ENCODE data around the gene PTMA. TPM values are rescaled to one million over a fixed set of nuclear protein-coding genes. Genes with fewer than 3 reads are reported as not detected.

The PTMA gene
- total and polyA plus RNA-seq, 9 of the 15 experiments (the other 6 are each of a cell fraction or from before 2014, with no cell fraction given) = 429 to 2,322 (median 1,578) TPM

DNA sequence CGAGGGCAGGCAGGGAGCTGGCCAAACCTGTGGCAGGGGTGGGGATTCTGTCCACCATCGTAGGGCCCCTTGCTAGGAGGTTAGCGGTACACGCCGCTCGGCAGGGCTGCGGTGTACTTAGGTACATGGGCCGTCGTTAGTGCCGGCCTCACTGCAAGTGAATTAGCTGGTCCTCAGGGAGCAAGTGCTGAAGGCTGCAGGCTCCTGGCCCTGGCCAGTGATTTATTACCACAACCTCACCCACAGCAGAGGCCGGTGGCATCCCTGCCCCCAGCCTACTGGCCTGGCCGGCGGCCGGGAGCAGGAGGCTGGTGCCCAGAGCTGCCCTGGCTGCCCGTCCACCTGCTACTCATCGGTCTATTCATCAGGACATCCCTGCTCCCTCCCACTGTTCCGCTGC is 19.6 kb upstream of the PTMA start:
- no peak overlapping the region; a peak in 1 of 4 replicates for H3K9ac ChIP-seq (ENCODE audit: insufficient read depth in 1 of 2, low read depth in 2 of 2, low read length in 2 of 2)
- H3K4me2 ChIP-seq (ENCODE audit: insufficient read depth, low read length) = no peak overlapping the region
- no TSS peak for BruUV-seq (replicated peaks)
- H3K27me3 ChIP-seq (ENCODE audit: control insufficient read depth in 2 of 2, insufficient read depth in 2 of 2, low read length in 2 of 2) = no peaks in the 10 kb centered on the region
- H2AFZ ChIP-seq (ENCODE audit: low read depth, low read length) = no peak overlapping the region
- FAIRE-seq (no peak), DNase-seq (ENCODE audit: extremely low read depth in 1 of 4, low spot score in 3 of 4) (no peak), ATAC-seq (no peak)
- CTCF ChIA-PET (ENCODE audit: low intra/inter-chr PET ratio) = no interaction called here
- in situ Hi-C loops (cut with MboI) (no loop called here), intact Hi-C loops (cut with micrococcal nuclease) (no loop called here)
- 67% methylated on average over 4 of the region's 17 CpGs for WGBS (ENCODE audit: insufficient coverage, low coverage, missing lambda C conversion rate)
- H3K4me1 ChIP-seq (replicated peaks in 1 of 2; ENCODE audit: control insufficient read depth in 2 of 2, insufficient read depth in 2 of 2, low read length in 2 of 2) = peaks cover 2 to 18% of the 10 kb centered on the region in 2 experiments; a peak in 2 of 5 replicates
- H3K9me3 ChIP-seq (replicated peaks; ENCODE audit: control insufficient read depth, insufficient read depth, low read depth, low read length) = no peaks in the 10 kb centered on the region
- POLR2A ChIA-PET = interaction anchor here (0.9 to 9.5 kb wide), 5 partner anchors 9 to 96 kb away, joined by 4 to 90 read pairs (median 4); partner anchors contain the start of gene PTMA
- H4K20me1 ChIP-seq (replicated peaks; ENCODE audit: control insufficient read depth, insufficient read depth, low read length) = no peaks in the 10 kb centered on the region
- no peaks in the 10 kb centered on the region for H3K36me3 ChIP-seq (ENCODE audit: control insufficient read depth, insufficient read depth, low read length)
- TF ChIP-seq, protein P1, sequence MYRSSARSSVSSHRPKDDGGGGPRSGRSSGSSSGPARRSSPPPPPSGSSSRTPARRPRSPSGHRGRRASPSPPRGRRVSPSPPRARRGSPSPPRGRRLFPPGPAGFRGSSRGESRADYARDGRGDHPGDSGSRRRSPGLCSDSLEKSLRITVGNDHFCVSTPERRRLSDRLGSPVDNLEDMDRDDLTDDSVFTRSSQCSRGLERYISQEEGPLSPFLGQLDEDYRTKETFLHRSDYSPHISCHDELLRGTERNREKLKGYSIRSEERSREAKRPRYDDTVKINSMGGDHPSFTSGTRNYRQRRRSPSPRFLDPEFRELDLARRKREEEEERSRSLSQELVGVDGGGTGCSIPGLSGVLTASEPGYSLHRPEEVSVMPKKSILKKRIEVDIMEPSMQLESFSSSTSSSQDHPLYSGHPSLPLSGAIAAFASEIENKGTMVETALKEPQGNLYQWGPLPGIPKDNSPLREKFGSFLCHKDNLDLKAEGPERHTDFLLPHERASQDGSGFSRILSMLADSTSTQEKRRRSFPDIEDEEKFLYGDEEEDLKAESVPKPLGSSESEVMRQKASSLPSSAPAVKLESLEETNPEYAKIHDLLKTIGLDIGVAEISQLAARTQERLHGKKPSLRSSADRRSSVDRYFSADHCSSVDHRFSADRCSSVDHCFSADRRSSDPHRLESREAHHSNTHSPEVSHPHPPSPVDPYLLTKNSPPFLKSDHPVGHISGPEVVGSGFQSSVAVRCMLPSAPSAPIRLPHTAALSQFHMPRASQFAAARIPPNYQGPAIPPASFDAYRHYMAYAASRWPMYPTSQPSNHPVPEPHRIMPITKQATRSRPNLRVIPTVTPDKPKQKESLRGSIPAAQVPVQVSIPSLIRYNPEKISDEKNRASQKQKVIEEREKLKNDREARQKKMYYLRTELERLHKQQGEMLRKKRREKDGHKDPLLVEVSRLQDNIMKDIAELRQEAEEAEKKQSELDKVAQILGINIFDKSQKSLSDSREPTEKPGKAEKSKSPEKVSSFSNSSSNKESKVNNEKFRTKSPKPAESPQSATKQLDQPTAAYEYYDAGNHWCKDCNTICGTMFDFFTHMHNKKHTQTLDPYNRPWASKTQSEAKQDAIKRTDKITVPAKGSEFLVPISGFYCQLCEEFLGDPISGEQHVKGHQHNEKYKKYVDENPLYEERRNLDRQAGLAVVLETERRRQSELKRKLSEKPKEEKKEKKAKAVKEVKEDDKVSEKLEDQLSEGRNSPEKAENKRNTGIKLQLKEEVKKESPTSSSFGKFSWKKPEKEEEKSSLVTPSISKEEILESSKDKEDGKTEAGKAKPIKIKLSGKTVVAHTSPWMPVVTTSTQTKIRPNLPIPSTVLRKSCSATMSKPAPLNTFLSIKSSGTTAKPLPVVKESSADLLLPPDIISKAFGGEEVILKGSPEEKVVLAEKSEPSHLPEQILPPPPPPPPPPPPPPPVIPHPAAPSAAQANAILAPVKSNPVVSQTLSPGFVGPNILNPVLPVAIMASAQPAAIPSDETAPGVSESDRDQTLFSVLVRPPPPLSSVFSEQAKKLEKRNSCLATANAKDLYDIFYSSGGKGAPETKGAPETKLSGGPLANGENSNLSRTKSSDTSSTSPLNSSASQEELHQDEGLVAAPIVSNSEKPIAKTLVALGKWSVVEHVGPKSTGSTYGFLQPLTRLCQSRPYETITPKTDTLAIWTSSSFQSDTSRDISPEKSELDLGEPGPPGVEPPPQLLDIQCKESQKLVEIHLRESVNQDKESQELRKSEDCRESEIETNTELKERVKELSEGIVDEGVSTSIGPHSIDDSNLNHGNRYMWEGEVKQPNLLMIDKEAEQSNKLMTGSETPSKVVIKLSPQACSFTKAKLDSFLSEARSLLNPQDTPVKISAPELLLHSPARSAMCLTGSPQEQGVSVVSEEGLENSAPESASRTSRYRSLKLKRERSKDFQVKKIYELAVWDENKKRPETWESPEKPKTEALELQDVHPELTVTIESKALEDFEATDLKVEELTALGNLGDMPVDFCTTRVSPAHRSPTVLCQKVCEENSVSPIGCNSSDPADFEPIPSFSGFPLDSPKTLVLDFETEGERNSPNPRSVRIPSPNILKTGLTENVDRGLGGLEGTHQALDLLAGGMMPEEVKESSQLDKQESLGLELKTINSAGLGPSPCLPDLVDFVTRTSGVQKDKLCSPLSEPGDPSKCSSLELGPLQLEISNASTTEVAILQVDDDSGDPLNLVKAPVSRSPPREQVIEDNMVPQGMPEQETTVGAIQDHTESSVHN (IDR thresholded peaks at IDR 0.05; ENCODE audit: borderline replicate concordance in 1 of 2, low read depth in 1 of 2) = no peak
- TF ChIP-seq, protein P2, sequence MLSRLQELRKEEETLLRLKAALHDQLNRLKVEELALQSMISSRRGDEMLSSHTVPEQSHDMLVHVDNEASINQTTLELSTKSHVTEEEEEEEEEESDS (CRISPR knock-in tag; IDR thresholded peaks at IDR 0.05) = no peak
- TF ChIP-seq, protein P3, sequence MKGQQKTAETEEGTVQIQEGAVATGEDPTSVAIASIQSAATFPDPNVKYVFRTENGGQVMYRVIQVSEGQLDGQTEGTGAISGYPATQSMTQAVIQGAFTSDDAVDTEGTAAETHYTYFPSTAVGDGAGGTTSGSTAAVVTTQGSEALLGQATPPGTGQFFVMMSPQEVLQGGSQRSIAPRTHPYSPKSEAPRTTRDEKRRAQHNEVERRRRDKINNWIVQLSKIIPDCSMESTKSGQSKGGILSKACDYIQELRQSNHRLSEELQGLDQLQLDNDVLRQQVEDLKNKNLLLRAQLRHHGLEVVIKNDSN (CRISPR knock-in tag; IDR thresholded peaks at IDR 0.05) = no peak
- TF ChIP-seq EGR1 (conservative IDR thresholded peaks at IDR 0.05) = no peak
- no peak for TF ChIP-seq POLR2A (conservative IDR thresholded peaks at IDR 0.05)
- TF ChIP-seq, protein P4, sequence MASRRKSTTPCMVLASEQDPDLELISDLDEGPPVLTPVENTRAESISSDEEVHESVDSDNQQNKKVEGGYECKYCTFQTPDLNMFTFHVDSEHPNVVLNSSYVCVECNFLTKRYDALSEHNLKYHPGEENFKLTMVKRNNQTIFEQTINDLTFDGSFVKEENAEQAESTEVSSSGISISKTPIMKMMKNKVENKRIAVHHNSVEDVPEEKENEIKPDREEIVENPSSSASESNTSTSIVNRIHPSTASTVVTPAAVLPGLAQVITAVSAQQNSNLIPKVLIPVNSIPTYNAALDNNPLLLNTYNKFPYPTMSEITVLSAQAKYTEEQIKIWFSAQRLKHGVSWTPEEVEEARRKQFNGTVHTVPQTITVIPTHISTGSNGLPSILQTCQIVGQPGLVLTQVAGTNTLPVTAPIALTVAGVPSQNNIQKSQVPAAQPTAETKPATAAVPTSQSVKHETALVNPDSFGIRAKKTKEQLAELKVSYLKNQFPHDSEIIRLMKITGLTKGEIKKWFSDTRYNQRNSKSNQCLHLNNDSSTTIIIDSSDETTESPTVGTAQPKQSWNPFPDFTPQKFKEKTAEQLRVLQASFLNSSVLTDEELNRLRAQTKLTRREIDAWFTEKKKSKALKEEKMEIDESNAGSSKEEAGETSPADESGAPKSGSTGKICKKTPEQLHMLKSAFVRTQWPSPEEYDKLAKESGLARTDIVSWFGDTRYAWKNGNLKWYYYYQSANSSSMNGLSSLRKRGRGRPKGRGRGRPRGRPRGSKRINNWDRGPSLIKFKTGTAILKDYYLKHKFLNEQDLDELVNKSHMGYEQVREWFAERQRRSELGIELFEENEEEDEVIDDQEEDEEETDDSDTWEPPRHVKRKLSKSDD (conservative IDR thresholded peaks at IDR 0.05; ENCODE audit: low read length) = no peak
- H3K9me1 ChIP-seq (ENCODE audit: control insufficient read depth, insufficient read depth, low read length) = no peaks in the 10 kb centered on the region
- no peak overlapping the region for H3K4me3 ChIP-seq
- no peaks in the 10 kb centered on the region for H3K79me2 ChIP-seq (ENCODE audit: control insufficient read depth, insufficient read depth, low read length)
- no peak overlapping the region for H3K27ac ChIP-seq (ENCODE audit: extremely low read depth, low read depth, low read length)

All from K562 (cell line).